CD4-positive, alpha-beta memory T cell (primary cell): ENCODE results near the gene MYO9B. TPM values are rescaled to one million over a fixed set of nuclear protein-coding genes. Genes with fewer than 3 reads are reported as not detected.

Source experiments
- CTCF ChIA-PET: fragments of 350-600 bp; sonication (Branson Sonifier 250); formaldehyde crosslinking; loops from one replicate; lab custom pipeline; 2021; ENCODE audit warnings: inconsistent platforms; ENCODE audit not compliant: partially characterized antibody; lab: Charles Lee
- POLR2A ChIA-PET: fragments of 350-600 bp; sonication (Branson Sonifier 250); formaldehyde crosslinking; loops from one replicate; lab custom pipeline; 2021; ENCODE audit not compliant: partially characterized antibody; lab: Charles Lee
- DNase-seq, 5 donors: peaks; one replicate each; pipeline versions ENCODE4 v3.0.0 to v3.0.0-alpha.2; 2020 to 2022; ENCODE audit warnings: mixed read lengths in 1 of 5
- H3K27ac ChIP-seq: one replicate; pipeline ENCODE4 v1.7.0; 2013; ENCODE audit warnings: low read depth, low read length
- H3K27me3 ChIP-seq: 2 replicates; pipeline ENCODE4 v1.7.0; 2013; ENCODE audit warnings: mild to moderate bottlenecking, low read length, moderate library complexity; ENCODE audit not compliant: insufficient read depth
- H3K36me3 ChIP-seq: 2 replicates; pipeline ENCODE4 v1.7.0; 2013; ENCODE audit warnings: mild to moderate bottlenecking, low read length, moderate library complexity; ENCODE audit not compliant: insufficient read depth
- H3K4me1 ChIP-seq: 2 replicates; pipeline ENCODE4 v1.7.0; 2013; ENCODE audit warnings: mild to moderate bottlenecking, low read length, moderate library complexity; ENCODE audit not compliant: insufficient read depth
- H3K4me3 ChIP-seq, 2 donors: one replicate each; pipeline ENCODE4 v1.7.0; 2013; ENCODE audit warnings: low read length in 2 of 2, mild to moderate bottlenecking in 1 of 2
- H3K9me3 ChIP-seq, 2 donors: one replicate each; pipeline ENCODE4 v1.7.0; 2013; ENCODE audit warnings: low read length in 2 of 2, control low read depth in 1 of 2; ENCODE audit not compliant: control insufficient read depth in 1 of 2
- H3K27ac Mint-ChIP-seq, 7 donors: one replicate each; pipeline ENCODE4 v1.8.0; 2020 to 2021; ENCODE audit warnings: mixed read lengths in 7 of 7, mild to moderate bottlenecking in 6 of 7, inconsistent platforms in 3 of 7, moderate library complexity in 3 of 7
- H3K27me3 Mint-ChIP-seq, 2 donors: one replicate each; pipeline ENCODE4 v1.8.0; 2020 to 2021; ENCODE audit warnings: mixed read lengths in 2 of 2
- H3K36me3 Mint-ChIP-seq, 2 donors: one replicate each; pipeline ENCODE4 v1.8.0; 2020 to 2021; ENCODE audit warnings: mixed read lengths in 2 of 2, inconsistent platforms in 1 of 2, mild to moderate bottlenecking in 1 of 2
- H3K4me1 Mint-ChIP-seq, 4 donors: one replicate each; pipeline ENCODE4 v1.8.0; 2020 to 2021; ENCODE audit warnings: mixed read lengths in 4 of 4, mild to moderate bottlenecking in 1 of 4
- H3K4me3 Mint-ChIP-seq, 8 donors: one replicate each; pipeline ENCODE4 v1.8.0; 2020 to 2021; ENCODE audit warnings: mixed read lengths in 8 of 8, mild to moderate bottlenecking in 7 of 8, moderate library complexity in 6 of 8, inconsistent platforms in 3 of 8
- H3K9me3 Mint-ChIP-seq, 8 donors: one replicate each; pipeline ENCODE4 v1.8.0; 2020 to 2021; ENCODE audit warnings: mixed read lengths in 8 of 8, mild to moderate bottlenecking in 5 of 8, inconsistent platforms in 3 of 8, moderate library complexity in 1 of 8
- intact Hi-C: fragments of 100-400 bp; cut with micrococcal nuclease; formaldehyde crosslinking; loops from one replicate; pipeline ENCODE4 v1.15.1; 2023
- polyA plus RNA-seq, 2 donors: library from polyadenylated mRNA; unstranded; fragments of 300-500 nt; fragmentation: Illumina TruSeq; gene quantifications; one replicate each; pipeline ENCODE4 v1.2.3, GENCODE V29; 2021
- total RNA-seq, 2 experiments: library from RNA; stranded (reverse); gene quantifications; one replicate each; pipeline ENCODE4 v1.2.3, GENCODE V29; 2021

The MYO9B gene
- total and polyA plus RNA-seq, 4 experiments from 2014 or later, result 1.3 to 181 (median 101) TPM

DNA sequence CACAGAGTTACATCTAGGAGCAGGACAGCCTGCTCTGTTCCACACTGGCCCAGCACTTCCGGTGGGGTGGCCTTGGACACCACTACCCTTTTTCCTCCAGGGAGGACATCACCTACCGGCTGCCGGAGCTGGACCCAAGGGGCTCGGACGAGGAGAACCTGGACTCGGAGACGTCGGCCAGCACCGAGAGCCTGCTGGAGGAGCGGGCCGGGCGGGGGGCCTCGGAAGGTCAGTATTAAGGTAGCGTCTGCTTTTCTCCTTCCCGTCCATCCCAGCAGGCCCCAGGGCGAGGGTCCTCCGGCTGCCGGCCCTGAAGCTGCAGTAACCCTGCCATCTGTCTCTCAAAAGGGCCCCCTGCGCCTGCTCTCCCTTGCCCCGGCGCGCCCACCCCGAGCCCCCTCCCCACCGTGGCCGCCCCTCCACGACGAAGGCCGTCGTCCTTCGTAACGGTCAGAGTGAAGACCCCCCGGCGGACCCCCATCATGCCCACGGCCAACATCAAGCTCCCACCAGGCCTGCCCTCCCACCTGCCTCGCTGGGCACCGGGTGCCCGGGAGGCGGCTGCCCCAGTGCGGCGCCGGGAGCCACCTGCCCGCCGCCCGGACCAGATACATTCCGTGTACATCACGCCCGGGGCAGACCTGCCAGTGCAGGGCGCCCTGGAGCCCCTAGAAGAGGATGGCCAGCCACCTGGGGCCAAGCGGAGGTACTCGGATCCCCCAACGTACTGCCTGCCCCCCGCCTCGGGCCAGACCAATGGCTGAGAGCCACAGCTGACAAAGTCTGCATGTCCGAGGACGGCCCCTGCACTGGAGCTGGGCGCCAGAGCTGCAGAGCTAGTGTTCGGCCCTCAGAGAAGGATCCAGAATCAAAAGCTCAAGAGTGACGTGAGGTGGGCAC lies 136.2 kb downstream of the MYO9B start:
- Mint-ChIP-seq H3K9me3 (no peaks in the 10 kb centered on the region), H3K27ac (no peak overlapping the region), H3K4me1 (peaks cover 5 to 21% (median 14%) of the 10 kb centered on the region in 4 donors), H3K36me3 (peaks cover 26 to 44% of the 10 kb centered on the region in 2 donors), H3K4me3 (no peak overlapping the region), H3K27me3 (no peaks in the 10 kb centered on the region)
- ChIA-PET CTCF (no interaction called here), POLR2A (no interaction called here)
- intact Hi-C loops, result no loop called here
- DNase-seq, result no peak
- Histone ChIP-seq H3K27me3 (no peaks in the 10 kb centered on the region), H3K27ac (no peak overlapping the region), H3K9me3 (no peaks in the 10 kb centered on the region), H3K4me3 (no peak overlapping the region), H3K36me3 (peaks cover 10% of the 10 kb centered on the region), H3K4me1 (peaks cover 16% of the 10 kb centered on the region)

DNA sequence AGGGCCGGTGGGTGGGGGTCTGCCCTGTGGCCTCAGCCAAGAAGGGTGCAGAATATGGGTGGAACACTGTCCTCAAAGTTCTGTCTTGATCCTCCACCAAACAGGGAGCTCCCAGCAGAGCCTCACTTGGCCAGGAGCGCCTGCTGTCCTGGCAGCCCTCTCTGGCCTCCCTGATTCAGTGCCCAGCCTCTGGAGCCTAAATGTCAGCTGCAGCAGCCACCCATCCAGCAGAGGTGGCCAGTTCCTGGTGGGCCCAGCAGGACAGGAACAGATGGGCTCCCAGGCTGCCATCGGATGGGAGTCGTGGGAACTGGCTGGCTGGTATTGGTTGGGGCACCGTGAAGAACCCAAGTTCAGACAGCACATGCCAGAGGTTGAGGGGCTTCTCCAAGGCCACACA lies 137.8 kb downstream of the MYO9B start:
- intact Hi-C loops, result no loop called here
- Mint-ChIP-seq H3K36me3 (peaks cover 33 to 51% of the 10 kb centered on the region in 2 donors), H3K27ac (no peak overlapping the region), H3K9me3 (no peaks in the 10 kb centered on the region), H3K4me3 (no peak overlapping the region), H3K27me3 (no peaks in the 10 kb centered on the region), H3K4me1 (peaks cover 5 to 21% (median 14%) of the 10 kb centered on the region in 4 donors)
- POLR2A ChIA-PET, result interaction anchor here (3.2 to 5.4 kb wide), 2 partner anchors 14 to 53 kb away, joined by 39 to 134 read pairs; partner anchors contain the start of genes BABAM1 and OCEL1
- H3K9me3 ChIP-seq, result no peaks in the 10 kb centered on the region
- no peak overlapping the region for H3K4me3 ChIP-seq
- CTCF ChIA-PET, result no interaction called here
- peaks cover 16% of the 10 kb centered on the region for H3K4me1 ChIP-seq
- no peak for DNase-seq
- H3K36me3 ChIP-seq, result peaks cover 17% of the 10 kb centered on the region
- no peaks in the 10 kb centered on the region for H3K27me3 ChIP-seq
- no peak overlapping the region for H3K27ac ChIP-seq

DNA sequence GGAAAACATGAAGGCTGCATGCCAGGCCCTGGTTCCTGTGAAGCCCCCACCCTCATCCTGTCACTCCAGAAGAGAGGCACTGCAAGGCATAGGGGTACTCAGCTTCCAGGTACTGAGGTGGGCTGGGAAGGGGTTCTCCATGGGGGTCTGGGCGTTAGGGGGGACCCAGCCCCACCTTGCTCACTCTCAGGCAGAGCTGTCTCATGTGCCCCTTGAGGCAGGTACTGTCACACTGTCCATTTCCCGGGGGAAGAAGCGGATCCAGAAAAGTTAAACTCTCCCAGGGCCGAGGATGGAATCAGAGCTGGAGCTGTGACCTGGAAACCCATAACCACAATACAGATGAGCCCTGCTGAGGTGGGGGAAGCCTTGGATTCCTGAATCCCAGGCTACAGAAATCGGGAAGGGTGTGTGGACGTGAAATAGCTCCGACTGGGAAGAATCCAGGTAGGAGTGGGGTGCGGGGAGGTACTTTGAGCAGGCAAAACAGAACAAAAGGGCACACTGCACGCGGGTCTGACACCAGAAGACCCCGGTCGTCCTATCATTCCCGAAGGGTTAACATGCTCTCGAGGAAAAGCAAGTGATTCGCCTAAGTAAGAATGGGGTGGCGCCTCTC lies 139.0 kb downstream of the MYO9B start:
- intact Hi-C loops, result loop anchor here (1.0 to 2.0 kb wide), 5 partner anchors 12 to 139 kb away; partner anchors contain the start of genes BABAM1, GTPBP3, HAUS8 and MYO9B
- Mint-ChIP-seq H3K9me3 (no peaks in the 10 kb centered on the region), H3K27me3 (no peaks in the 10 kb centered on the region), H3K4me1 (peaks cover 2 to 21% (median 13%) of the 10 kb centered on the region in 4 donors), H3K36me3 (peaks cover 34 to 45% of the 10 kb centered on the region in 2 donors), H3K4me3 (peak overlapping the region; percentile 86 to 95 (median 91)), H3K27ac (peak overlapping the region; percentile 87 to 99 (median 99))
- Histone ChIP-seq H3K27me3 (no peaks in the 10 kb centered on the region), H3K4me3 (peak overlapping the region; percentile 37 to 95), H3K36me3 (peaks cover 17% of the 10 kb centered on the region), H3K9me3 (no peaks in the 10 kb centered on the region), H3K4me1 (peaks cover 16% of the 10 kb centered on the region), H3K27ac (peak overlapping the region; percentile 79)
- ChIA-PET POLR2A (interaction anchor here (1.0 to 5.4 kb wide), 14 partner anchors 9 to 1704 kb away, joined by 3 to 134 read pairs (median 10); partner anchors contain the start of genes BABAM1, COPE, DDA1 and HAUS8), CTCF (interaction anchor here (0.6 to 2.1 kb wide), 10 partner anchors 9 to 147 kb away, joined by 3 to 10 read pairs (median 4); partner anchors contain the start of genes BABAM1, MRPL34 and OCEL1)
- DNase-seq, result no peak

DNA sequence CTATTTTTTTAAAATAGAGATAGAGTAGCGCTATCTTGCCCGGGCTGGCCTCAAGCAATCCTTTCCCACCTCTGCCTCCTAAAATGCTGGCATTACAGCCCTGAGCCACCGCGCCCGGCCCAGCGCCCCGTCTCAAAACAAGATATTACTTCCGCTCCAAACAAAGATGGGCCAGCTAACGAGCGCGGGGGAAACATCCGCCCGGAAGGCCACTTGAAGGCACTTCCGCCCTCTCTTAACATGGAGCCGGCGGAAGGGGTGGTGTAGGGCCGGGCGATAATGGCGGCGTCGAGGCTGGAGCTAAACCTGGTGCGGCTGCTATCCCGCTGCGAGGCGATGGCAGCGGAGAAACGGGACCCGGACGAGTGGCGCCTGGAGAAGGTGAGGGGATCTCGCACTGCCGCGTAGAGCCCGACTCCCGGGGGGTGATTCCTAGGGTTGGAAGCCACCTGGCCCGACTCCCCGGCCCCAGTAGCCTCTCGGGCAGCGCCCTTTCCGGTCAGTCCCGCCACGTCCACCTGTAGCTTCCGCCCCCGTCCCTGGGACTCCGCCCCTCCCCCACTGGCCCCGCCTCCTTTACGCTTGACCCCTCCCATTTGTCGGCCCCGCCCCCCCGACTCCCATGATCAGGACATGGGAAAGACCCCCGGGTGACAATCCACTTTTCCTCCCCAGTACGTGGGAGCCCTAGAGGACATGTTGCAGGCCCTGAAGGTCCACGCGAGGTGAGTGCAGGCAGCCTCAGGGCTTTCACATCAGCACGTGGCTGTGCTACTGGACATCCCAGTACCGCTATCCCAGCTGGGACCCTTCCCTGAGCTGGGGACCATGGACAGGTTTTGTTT lies 139.8 kb downstream of the MYO9B start, which contains the start of gene USE1:
USE1 (plus strand) TSS at position 231 of the 845 bp plus-strand sequence; CDS start at position 280, 49 bp downstream.
- Histone ChIP-seq H3K36me3 (peaks cover 12% of the 10 kb centered on the region), H3K9me3 (no peaks in the 10 kb centered on the region), H3K4me3 (peak within 1 kb of the TSS; percentile 42 to 95), H3K27ac (peak within 1 kb of the TSS; percentile 79), H3K4me1 (peaks cover 16% of the 10 kb centered on the region), H3K27me3 (no peaks in the 10 kb centered on the region)
- Mint-ChIP-seq H3K36me3 (peaks cover 32 to 43% of the 10 kb centered on the region in 2 donors), H3K4me1 (peaks cover 2 to 21% (median 13%) of the 10 kb centered on the region in 4 donors), H3K4me3 (peak within 1 kb of the TSS; percentile 86 to 95 (median 91)), H3K9me3 (no peaks in the 10 kb centered on the region), H3K27me3 (no peaks in the 10 kb centered on the region), H3K27ac (peak within 1 kb of the TSS; percentile 87 to 99 (median 99))
- intact Hi-C loops, result loop anchor here (1.0 to 2.0 kb wide), 5 partner anchors 11 to 140 kb away; partner anchors contain the start of genes BABAM1, GTPBP3, HAUS8 and MYO9B
- CTCF ChIA-PET, result interaction anchor here (0.6 to 2.5 kb wide), 11 partner anchors 10 to 148 kb away, joined by 3 to 10 read pairs (median 4); partner anchors contain the start of genes BABAM1 and OCEL1
- DNase-seq, result peak; percentile 86 to 92 (median 88)
- POLR2A ChIA-PET, result interaction anchor here (0.8 to 5.4 kb wide), 16 partner anchors 8 to 1704 kb away, joined by 3 to 134 read pairs (median 6); partner anchors contain the start of genes BABAM1, COPE, DDA1 and HAUS8

DNA sequence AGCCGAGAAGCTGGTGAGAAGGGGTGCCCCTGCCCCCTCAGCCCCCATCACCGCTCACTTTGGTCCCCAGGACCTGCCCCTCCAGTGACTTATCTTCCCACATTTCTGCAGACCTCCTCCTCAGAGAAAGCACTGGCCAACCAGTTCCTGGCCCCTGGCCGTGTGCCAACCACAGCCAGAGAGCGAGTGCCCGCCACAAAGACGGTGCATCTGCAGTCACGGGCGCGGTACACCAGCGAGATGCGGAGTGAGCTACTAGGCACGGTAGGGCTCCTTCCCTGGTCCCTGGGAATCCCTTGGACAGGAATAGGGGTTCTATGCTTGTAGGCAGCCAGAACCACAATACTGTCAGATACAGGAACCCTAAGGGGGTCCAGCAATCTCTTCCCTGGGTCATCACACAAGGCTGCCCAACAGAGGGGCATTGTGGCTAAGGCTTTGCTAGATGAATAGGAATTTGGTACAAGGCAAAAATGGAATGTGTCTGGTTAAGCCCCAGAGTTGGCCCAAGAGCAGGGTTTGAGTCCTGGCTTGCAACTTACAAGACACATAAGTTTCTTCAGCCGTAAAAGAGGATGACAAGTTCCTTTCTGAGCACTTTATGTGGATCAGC lies 140.6 kb downstream of the MYO9B start:
- Mint-ChIP-seq H3K27ac (peak overlapping the region in 6 of 7 donors; percentile 47 to 99 (median 96)), H3K27me3 (no peaks in the 10 kb centered on the region), H3K9me3 (no peaks in the 10 kb centered on the region), H3K4me3 (peak overlapping the region; percentile 71 to 95 (median 91)), H3K36me3 (peaks cover 31 to 39% of the 10 kb centered on the region in 2 donors), H3K4me1 (peaks cover 2 to 21% (median 13%) of the 10 kb centered on the region in 4 donors)
- intact Hi-C loops, result no loop called here
- ChIA-PET POLR2A (interaction anchor here (0.8 to 5.4 kb wide), 14 partner anchors 7 to 1703 kb away, joined by 3 to 134 read pairs (median 10); partner anchors contain the start of genes BABAM1, COPE, HAUS8 and MRPL34), CTCF (interaction anchor here (0.6 to 2.5 kb wide), 7 partner anchors 10 to 83 kb away, joined by 3 to 10 read pairs (median 6); partner anchors contain the start of gene OCEL1)
- H3K4me1 ChIP-seq, result peaks cover 16% of the 10 kb centered on the region
- H3K36me3 ChIP-seq, result peaks cover 7% of the 10 kb centered on the region
- peak overlapping the region; percentile 79 for H3K27ac ChIP-seq
- no peaks in the 10 kb centered on the region for H3K27me3 ChIP-seq
- no peak overlapping the region for H3K4me3 ChIP-seq
- no peak for DNase-seq
- no peaks in the 10 kb centered on the region for H3K9me3 ChIP-seq

DNA sequence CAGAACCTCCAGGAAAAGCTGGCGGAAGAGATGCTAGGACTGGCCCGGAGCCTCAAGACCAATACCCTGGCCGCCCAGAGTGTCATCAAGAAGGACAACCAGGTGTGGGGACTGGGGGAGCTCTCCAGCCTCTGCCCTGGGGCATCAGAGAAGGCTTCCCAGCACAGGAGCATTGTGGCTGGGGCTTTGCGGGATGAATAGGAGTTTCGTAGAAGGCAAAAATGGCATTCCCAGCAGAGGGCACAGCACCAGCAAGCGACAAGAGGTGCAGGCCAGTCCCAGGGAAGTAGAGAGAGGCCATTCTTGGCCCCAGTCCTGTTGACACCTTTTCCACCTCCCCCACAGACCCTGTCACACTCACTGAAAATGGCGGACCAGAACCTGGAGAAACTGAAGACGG lies 143.7 kb downstream of the MYO9B start:
- POLR2A ChIA-PET, result interaction anchor here (0.7 kb wide), 1 partner anchor 94 kb away, joined by 3 read pairs; no protein-coding TSS in a partner anchor
- no peak for DNase-seq
- Histone ChIP-seq H3K4me3 (no peak overlapping the region), H3K27ac (no peak overlapping the region), H3K9me3 (no peaks in the 10 kb centered on the region), H3K36me3 (peaks cover 7% of the 10 kb centered on the region), H3K4me1 (peaks cover 16% of the 10 kb centered on the region), H3K27me3 (no peaks in the 10 kb centered on the region)
- H3K27ac Mint-ChIP-seq, result peak overlapping the region in 2 of 7 donors; percentile 32 to 37
- H3K9me3 Mint-ChIP-seq, result no peaks in the 10 kb centered on the region
- CTCF ChIA-PET, result no interaction called here
- H3K27me3 Mint-ChIP-seq, result no peaks in the 10 kb centered on the region
- intact Hi-C loops, result no loop called here
- peaks cover 25 to 26% of the 10 kb centered on the region in 2 donors for H3K36me3 Mint-ChIP-seq
- peaks cover 2 to 20% (median 13%) of the 10 kb centered on the region in 4 donors for H3K4me1 Mint-ChIP-seq
- H3K4me3 Mint-ChIP-seq, result peak overlapping the region in 1 of 8 donors; percentile 67
